ENCODE results near the gene DAP.

DAP gene

DNA sequence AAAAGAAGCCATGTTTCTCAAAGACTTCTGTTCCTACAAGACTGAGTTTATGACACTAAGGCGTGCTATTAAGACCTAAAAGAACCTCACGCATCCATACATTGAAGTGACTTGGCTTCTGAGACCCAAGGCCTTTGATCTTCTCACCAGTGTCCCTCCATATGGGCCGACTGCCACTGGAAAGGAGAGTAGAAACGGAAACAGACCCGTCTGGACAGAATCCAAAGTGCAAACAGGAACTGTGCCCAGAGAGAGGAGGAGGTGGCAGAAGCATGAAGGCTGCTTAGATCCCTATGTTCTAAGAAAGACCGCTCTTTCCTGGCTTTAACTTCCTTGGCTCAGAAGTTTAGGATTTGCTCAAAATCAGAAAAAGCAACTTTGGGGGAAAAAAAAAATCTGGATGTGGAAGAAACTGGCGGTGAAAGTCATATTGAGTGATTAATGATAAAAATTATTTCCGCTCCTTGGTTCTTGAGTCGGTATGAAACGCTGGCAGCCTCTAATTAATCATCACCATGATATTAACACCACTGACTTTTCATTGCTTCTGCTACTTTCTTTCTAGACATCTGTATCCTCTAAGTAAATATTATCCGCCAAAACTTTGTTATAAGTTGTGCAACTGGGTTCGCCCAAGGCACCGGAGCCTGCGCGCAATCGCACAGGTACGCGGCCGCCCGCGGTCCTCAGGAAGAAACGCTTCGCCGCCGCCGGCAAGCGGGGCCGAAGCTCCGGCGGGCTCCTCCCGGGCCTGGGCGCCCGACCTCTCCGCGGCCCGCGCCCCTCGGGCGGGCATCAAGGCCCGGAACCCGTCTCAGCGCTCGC, 726 bp downstream of the DAP start:
- DNase-seq: peak; percentile 22

DNA sequence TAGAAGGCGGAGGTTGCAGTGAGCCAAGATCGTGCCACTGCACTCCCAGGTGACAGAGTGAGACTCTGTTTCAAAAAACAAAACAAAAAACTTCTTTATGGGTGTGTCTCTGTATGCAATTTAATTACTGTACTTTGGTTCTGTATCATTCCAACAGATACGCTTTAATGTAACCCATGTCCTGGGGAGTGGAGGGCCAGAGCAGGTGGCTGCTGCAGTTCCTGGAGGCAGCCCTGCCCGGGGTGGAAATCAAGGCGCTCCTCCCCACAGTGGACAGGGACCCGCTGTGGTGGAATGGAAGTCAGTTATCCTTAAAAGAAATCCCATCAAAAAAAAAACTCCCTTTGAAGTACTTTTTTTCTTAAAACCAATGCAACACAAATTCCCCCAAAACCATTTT, 1.9 kb downstream of the DAP start:
- no peak for DNase-seq

DNA sequence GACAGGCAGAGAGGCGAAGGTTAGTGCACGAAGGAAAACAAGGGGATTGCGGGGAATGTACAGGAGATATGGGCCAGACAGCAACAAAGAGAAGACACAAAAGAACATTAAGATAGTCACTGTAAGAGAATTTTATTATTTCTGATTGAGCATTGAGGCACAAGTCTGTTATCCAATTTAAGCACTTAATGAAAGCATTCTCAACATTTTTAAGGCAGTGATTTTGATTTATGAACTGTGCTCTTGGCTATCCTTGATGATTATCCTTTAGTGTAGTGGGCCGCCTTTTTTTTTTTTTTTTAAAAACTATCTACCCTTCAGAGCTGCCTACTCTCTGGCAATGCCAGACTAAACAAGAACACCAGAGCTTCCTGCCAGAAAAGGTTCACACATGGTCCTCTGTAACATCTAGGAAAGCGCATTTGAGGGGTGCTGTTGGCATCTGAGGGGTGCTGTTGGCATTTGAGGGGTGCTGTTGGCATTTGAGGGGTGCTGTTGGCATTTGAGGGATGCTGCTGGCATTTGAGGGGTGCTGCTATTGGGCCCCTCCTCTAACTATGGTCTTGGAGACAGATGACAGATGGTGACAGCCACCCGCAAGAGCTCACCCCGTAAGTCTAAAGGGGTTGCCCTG, 3.0 kb downstream of the DAP start:
- no peak for DNase-seq

DNA sequence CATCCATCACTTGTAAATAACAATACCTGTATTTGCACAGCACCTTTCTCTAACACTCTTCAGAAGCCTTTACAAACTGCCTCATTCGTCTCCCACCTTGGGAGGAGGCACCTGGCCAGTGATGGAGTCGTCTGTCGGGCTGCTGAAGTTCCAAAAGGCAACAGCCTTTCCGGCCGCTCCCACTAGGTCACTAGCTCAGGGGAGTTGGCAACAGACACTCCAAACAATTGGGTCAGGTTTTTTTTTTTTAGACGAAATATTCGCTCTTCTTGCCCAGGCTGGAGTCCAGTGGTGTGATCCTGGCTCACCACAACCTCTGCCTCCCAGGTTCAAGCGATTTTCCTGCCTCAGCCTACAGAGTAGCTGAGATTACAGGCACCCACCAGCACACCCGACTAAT, 4.0 kb downstream of the DAP start:
- DNase-seq: no peak

DNA sequence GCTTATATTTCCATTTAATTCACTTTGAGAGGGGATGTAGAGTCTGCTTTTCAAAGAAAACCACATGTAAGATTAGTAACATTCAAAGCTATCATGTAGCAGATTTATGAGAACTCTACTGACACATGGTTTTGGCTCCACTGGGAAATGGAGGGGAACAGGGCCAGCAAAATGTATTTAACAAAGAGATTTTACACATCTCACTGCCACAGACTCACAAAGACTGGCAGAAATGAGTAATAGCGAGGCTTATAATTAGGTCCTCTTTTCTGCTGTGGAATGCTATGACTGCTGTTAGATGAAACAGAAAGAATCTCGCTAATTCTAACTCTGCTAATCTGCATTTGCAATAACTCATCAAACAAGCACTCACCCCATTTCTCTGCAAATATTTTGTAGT, 4.5 kb downstream of the DAP start:
- no peak for DNase-seq

DNA sequence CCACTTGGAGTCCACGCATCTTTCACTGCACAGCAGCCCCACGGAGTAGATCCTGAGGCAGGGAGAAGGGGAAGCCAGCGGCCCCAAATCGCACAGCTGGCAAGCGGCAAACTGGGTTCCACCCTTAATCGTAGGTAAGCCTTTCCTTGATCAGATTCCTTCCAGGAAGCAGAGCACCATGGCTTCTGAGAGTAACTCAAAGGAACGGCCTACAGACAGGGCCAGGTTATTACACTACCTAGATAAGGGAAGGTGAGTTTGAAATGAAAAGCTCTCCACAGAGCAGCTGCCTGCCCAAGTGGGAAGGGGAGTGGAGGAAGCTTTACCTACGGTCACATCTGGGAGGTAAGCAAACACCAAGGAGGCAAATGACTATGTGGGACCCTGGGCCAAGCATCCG, 7.9 kb downstream of the DAP start:
- DNase-seq: no peak

DNA sequence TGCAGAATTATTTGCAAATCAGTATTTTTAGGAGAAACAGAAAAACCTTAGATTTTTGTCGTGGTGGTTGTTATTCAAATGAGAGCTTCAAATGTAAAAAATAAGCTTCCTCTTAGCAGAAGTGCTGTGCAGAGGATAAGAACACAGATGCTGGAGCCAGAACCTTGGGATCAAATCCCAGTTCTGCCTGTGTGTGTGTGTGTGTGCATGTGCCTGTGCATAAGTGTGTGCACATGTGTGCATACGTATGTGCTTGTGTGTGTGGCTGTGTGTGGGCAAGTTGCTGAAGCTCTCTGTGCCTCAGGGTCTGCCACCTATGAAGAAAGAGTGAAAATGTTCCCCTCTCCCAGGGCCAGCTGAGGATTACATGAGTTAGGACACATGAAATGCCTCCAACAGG, 8.6 kb downstream of the DAP start:
- no peak for DNase-seq

DNA sequence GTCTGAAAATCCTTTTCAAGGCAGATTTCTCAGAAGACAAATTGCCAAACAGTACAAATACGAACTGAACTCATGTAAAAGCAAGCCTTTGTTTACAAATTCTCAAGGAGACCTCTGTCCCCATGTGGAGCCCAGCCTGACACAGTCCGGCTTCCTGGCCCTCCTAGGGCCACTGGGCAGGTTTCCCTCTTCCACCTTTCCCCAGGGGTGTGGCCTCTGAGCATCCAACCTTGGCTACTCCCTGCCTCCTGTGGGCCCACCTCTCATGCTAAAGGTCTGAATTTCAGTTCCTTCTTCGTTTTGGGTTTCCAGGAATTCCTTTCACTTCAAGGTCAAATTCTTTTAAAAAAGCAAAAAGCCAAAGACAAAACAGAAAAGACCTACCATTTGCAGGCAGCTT, 10.1 kb downstream of the DAP start:
- DNase-seq: no peak

DNA sequence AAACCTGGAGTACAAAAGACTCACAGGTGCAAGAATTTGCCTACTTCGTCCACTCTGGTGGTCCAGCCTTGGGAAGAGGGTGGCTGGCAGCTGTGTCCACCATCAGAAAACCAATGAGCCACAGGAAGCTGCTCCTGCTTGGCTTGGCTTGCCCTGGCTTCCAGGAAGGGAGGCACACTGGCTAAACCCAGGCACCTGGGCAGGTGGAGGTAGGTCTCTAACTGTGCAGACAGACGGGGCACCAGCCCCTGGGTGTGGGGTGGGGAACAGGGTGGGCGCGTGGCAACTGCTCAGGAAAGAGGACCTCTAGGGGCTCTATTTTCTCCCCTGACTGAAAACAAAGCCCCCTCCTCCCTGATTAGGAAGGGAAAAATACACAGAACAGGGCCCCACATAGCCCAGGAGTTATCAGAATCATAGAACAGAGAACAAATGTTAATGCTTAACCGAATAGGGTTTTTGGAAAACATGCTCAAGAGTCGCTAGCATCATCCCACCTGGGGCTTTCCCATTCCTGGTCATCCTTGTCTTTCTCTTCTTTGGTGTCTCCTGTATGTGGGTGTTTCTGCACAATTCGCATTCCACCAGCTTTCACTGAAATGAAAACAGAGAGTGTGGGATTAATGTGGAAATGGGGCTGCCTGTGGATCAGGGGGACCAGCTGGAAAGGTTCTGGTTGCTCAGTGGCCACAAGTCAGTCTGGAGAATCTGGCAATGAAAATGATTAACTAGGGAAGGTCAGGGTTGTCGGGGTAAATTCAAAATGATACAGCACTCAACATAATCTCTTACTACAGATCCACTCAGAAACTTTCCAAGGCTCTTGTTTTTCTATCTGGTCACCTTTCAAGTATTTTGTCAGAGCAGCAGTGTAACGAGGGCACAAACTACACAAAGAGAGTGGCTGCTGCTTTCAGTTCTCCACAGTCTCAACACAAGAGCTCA, 13.1 kb downstream of the DAP start:
- no peak for DNase-seq

DNA sequence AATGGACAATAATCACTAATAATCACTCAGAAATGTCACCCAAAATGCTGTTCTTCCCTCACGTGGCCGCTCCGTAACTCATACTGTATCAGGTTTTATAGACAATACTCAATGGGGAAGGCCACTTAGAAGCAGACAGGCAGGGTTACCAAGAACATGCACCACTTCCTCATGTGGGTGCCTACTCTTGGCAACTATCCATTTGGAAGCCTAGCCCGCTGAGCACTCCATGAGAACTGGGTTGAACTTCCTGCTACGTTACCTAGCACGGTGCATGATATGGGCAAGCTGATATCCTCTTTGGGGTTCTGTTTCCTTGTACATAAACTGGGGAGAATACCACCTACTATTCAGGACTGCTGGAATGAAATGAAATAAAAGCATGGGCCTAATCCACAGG, 14.3 kb downstream of the DAP start:
- no peak for DNase-seq

DNA sequence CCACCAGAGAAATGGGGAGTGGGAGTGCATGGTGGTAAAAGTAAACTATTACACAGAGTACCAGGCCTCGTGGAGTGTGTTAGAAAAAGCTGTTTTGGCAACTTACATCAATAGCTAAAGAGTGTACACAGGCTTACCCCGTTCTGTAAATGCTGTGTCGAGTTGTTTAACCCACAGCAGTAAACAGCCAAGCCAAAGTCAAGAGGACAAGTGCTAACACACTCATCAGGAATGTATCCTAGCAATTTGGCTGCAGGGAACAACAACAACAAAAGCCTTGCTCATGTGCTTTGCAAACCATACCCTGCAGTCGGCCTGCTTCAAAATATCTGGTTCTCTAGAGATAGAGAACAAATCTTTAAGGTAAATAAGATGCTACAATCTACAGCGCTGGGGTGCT, 15.9 kb downstream of the DAP start:
- no peak for DNase-seq

DNA sequence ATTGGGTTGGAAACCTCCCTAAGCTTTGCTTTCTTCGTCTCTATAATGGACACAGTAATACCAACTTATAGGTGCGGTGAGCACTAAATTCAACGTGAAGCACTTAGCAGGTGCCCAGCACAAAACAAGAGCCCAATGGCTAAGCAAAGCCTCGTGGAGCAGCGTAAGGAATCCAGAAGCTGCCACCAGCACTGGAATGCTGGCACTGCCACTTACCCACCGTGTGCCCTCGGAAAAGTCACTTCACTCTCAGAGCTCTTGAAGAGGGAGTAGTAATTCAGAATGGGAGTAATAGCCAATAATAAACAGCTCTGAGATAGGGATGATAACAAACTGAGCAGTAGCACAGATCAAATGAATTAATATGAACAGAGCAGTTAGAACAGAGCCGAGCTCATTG, 16.4 kb downstream of the DAP start:
- DNase-seq: no peak

DNA sequence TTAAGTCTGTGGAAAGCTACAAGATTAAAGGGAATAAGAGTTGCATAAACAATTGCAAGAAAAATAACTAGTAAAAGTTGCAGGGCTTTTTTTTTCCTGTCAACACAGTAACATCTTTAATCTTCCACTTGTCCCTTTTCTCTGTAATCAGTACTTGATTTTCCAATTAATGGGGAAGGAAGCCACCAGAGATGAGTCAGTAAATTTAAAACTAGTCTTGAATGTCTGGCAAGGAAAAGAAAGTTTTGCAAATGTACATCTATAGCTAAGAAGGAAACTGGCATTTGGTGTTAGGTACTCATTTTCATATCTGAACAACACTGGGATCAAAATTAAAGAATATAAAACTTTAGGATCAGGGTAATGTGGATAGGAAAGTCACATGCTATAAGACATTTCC, 17.1 kb downstream of the DAP start:
- no peak for DNase-seq

DNA sequence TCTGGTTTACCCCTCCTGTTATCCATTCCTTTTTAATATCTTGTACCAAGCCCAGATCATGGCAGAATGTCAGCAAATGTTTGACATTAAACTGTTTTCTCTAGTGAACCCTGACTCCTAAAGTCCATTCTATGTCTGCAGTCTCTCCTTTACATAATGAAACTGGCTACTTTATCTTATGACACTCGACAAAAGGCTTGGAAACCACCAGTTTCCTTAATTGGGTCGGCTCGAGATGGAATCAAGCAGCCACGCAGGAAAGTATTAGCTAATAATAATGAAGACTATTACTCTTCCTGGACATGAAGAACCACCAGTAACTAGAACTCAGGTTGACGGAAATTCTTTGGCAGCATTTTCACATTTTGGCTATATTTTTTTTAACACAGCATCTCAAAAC, 17.5 kb downstream of the DAP start:
- no peak for DNase-seq

DNA sequence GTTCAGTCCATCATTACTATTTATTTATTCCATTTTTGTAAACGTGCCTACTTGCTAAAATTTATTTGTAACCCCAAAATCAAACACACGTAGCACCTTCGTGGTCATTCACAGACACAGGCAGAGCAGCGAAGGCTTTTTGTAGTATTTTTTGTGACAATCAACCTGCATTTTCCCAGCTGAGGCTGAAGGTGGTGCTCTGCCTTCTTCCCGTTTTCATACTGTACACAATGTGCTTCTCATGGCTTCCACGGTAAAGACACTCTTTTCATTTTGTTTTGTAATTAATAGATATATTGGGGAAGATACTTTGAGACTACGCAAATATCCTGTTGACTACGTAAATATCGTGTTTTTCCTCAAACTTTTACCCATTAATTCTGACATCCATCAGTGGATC, 19.4 kb downstream of the DAP start:
- no peak for DNase-seq

DNA sequence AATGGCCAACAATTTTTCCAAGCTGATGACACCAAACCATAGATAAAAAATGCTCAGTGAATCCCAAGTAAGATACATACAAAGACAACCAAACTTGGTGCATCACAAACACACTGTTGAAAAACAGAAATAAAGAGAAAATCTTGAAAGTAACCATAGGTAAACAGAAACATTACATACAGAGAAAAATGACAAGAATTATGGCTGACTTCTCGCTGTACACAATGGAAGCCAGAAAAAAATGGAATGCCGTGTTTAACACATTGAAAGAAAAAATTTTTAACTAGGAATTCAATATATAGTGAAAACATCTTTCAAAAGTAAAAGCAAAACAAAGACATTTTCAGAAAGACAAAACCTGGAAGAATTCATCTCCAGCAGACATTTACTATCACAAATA, 20.6 kb downstream of the DAP start:
- no peak for DNase-seq

DNA sequence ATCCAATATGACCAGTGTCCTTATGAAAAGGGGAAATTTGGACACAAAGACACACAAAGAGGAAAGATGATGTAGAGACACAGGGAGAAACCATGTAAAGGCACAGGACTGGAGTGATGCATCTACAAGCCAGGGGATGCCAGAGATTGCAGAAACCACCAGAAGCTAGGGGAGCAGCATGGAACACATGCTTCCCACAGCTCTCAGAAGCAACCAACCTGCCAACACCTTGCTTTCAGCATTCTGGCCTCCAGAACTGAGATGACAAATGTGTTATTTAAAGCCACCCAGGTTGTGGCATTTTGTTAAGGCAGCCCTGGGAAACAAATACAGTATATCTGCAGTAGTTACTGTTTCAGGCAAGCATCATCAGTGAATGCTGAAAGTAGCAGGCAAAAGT, 23.2 kb downstream of the DAP start:
- DNase-seq: no peak

DNA sequence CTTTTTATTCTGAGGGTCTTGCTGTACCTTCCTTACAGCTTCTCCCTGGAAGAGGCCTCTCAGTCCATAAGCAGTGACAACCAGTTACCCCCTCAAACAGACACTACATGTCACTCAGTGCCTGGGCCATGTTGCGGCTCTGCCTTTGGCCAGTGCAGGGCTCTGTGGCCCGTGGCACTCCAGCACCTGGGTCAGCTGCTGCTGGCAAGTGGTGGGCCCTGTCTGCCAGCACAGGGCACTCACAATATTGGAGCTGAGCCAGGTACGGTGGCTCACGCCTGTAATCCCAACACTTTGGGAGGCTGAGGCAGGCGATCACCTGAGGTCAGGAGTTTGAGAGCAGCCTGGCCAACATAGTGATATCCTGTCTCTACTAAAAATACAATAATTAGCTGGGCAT, 24.2 kb downstream of the DAP start:
- no peak for DNase-seq

DNA sequence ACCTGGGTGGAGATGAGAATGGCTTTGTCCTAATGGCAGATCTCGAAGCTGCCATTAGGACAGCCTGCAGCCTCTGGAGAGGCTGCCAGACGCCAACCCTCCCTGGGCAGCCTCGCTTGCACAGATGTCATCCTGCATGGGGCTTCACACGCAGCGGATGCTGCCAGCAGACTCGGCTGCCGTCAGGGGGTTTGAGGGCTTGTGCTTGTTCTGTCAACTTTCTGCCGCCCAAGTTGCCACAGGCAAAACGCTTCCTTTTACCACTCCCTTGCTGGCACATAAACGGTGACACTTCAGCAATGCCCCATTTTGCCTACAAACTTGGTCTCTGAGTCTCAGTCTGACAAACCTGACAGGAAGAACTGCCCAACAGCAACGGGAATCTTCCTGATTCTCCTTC, 24.7 kb downstream of the DAP start:
- no peak for DNase-seq

DNA sequence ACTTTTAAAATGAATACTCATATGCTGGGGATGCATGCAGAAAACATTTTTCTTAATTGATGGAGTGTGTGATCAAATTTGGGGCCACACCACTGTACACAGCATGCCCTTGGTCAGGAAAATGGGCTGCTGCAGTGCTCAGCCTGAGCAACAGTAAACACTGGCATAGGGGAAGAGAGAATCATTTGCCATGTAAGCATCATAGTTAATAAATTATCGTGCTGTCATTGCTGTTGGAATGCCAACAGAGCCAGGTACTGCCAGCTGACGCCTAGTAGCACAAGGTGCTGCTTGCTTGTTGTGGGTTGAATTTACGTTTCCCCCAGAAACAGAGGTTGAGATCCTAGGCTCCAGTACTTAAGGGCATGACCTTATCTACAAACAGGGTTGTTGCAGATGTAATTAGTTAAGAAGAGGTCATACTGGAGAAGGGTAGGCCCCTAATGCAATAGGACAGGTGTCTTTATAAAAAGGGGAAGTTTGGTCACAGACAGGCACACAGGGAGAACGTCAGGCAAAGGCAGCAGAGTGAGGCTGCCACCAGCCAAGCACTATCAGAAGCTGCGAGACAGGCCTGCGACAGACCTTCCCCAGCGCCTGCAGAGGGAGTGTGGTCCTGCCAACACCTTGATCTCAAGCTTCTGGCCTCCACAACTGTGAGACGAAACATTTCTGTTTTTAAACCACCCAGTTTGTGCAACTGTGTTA, 25.3 kb downstream of the DAP start:
- DNase-seq: no peak

DNA sequence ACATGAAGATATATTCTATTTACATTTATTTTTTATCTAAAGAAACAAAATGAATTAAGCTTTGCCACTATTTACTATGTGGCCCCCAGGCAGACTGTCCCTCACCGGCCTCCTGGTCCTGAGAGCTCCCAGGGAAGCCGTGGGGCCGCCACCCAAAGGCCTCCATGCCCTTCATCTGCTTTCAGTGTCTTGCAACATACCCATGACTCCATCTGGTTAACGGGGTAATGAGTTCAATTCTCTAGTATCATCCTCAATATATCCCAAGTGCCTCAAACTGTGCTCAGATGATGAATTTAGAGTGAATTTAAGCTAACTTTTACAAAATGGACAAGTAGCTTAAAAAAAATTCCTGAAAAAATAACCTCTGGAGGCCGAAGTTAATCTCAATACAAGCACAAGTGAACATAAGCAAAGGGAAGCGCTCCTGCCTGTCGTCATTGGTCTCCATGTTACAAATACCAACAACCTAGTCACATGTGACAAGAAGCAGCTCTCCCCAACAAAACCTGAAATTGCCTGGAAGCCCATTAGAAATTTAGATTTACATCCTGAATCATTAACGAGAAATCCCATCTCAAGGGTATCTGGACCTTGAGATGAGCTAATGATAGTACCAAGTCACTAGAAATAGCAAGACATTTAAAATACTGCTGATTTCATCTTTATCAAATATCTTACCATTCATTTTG, 26.1 kb downstream of the DAP start:
- no peak for DNase-seq

DNA sequence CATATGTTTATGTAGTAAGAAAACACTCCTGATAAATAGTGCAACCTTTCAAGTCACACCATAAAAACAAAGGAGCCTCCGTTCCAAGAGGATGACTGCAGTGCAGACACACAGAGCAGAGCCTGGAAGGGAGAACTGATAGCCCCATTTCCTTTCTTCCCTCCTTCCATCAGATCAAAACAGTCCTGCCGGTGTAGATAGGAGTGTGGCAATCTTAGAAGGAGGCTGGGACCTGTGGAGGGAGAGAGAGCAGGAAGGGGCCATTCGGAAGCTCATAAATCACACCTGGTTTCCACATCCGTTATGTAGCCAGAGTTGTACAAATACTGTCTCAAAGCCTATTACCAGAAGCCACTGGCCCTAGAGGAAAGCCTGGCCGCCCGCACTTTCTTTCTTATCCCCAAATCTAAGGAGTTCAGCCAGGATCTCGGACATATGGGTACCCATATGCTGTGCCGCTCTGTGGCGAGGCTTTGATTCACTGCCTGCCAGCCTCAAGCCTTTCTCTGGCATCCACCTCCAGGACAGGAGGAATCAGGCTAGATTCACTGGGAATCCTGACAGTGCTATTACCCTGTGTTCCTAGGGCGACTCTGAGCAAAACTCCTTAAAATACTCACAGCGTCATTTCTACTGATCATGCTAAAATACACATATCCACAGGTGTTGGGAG, 26.9 kb downstream of the DAP start:
- no peak for DNase-seq
